IMR-90 (cell line): ENCODE results near the gene FAM168A. TPM values are rescaled to one million over a fixed set of nuclear protein-coding genes. Genes with fewer than 3 reads are reported as not detected.

Experiments
- ATAC-seq: fragments of 200-7000 bp; cut with Tn5 transposase; 2 replicates; pipeline ENCODE4 v1.9.1; 2020; ENCODE audit warnings: low read depth, mild to moderate bottlenecking, moderate library complexity
- BruUV-seq: library from RNA; stranded (reverse); fragments of 400-500 nt; replicated peaks from 2 replicates; lab custom pipeline; 2021; lab: Mats Ljungman, UMichigan
- CTCF ChIA-PET: fragments of 300-600 bp; formaldehyde crosslinking; extraction: SDS; loops from one replicate; lab custom pipeline; 2021; ENCODE audit warnings: antibody characterized with exemption; lab: Yijun Ruan, JAX
- POLR2A ChIA-PET: fragments of 300-600 bp; sonication (Branson Sonifier 250); formaldehyde crosslinking; loops from one replicate; lab custom pipeline; 2022; ENCODE audit warnings: antibody characterized with exemption; ENCODE audit not compliant: unreplicated experiment; lab: Charles Lee
- DNase-seq: peaks from one replicate; pipeline ENCODE4 v3.0.0; 2013
- H2AFZ ChIP-seq: replicated peaks from 2 replicates; pipeline ENCODE3; 2013; ENCODE audit warnings: low read length, mild to moderate bottlenecking; ENCODE audit not compliant: poor library complexity
- H2AK5ac ChIP-seq: 2 replicates; pipeline ENCODE4 v1.6.1; 2013; ENCODE audit warnings: low read depth, low read length, inconsistent platforms
- H2AK9ac ChIP-seq: replicated peaks from 2 replicates; pipeline ENCODE3; 2013; ENCODE audit warnings: mild to moderate bottlenecking, low read depth, low read length, moderate library complexity; ENCODE audit not compliant: poor library complexity
- H2BK120ac ChIP-seq: 2 replicates; pipeline ENCODE4 v1.6.1; 2013; ENCODE audit warnings: low read depth, low read length, inconsistent platforms
- H2BK15ac ChIP-seq: 3 replicates; pipeline ENCODE4 v1.6.1; 2013; ENCODE audit warnings: low read depth, low read length, inconsistent platforms
- H2BK20ac ChIP-seq: 2 replicates; pipeline ENCODE4 v1.6.1; 2013; ENCODE audit warnings: low read depth, mild to moderate bottlenecking, inconsistent platforms, low read length, moderate library complexity
- H2BK5ac ChIP-seq: 2 replicates; pipeline ENCODE4 v1.6.1; 2013; ENCODE audit warnings: mild to moderate bottlenecking, low read depth, low read length, inconsistent platforms; ENCODE audit not compliant: poor library complexity, severe bottlenecking
- H3K14ac ChIP-seq: replicated peaks from 2 replicates; pipeline ENCODE4 v1.6.1; 2013; ENCODE audit warnings: low read depth, low read length, inconsistent platforms
- H3K18ac ChIP-seq: 2 replicates; pipeline ENCODE4 v1.6.1; 2013; ENCODE audit warnings: low read depth, low read length, control low read depth
- H3K23ac ChIP-seq: 2 replicates; pipeline ENCODE4 v1.6.1; 2013; ENCODE audit warnings: low read depth, low read length, inconsistent platforms
- H3K27ac ChIP-seq: 2 replicates; pipeline ENCODE4 v1.5.1; 2013; ENCODE audit warnings: mild to moderate bottlenecking, control low read depth, low read length; ENCODE audit not compliant: insufficient read depth
- H3K27me3 ChIP-seq: 2 replicates; pipeline ENCODE4 v1.6.1; 2013; ENCODE audit warnings: low read length; ENCODE audit not compliant: control insufficient read depth, insufficient read depth
- H3K36me3 ChIP-seq: 2 replicates; pipeline ENCODE4 v1.6.1; 2013; ENCODE audit warnings: low read length, mixed read lengths; ENCODE audit not compliant: control insufficient read depth, insufficient read depth
- H3K4ac ChIP-seq: 2 replicates; pipeline ENCODE4 v1.6.1; 2013; ENCODE audit warnings: low read depth, low read length, inconsistent platforms
- H3K4me1 ChIP-seq: 2 replicates; pipeline ENCODE4 v1.6.1; 2013; ENCODE audit warnings: low read length, mixed read lengths; ENCODE audit not compliant: control insufficient read depth, insufficient read depth
- H3K4me2 ChIP-seq: 2 replicates; pipeline ENCODE4 v1.6.1; 2013; ENCODE audit warnings: low read depth, mild to moderate bottlenecking, control low read depth, low read length, moderate library complexity
- H3K4me3 ChIP-seq: 2 replicates; pipeline ENCODE4 v1.5.1; 2013; ENCODE audit warnings: low read depth, mild to moderate bottlenecking, control low read depth, low read length, moderate library complexity; ENCODE audit not compliant: insufficient read depth
- H3K56ac ChIP-seq: 2 replicates; pipeline ENCODE4 v1.6.1; 2013; ENCODE audit warnings: low read length, inconsistent platforms; ENCODE audit not compliant: insufficient read depth; ENCODE audit errors: extremely low read depth
- H3K79me1 ChIP-seq, 2 experiments: 2 replicates each; pipeline ENCODE4 v1.6.1; 2013; ENCODE audit warnings: low read length in 2 of 2, inconsistent platforms in 1 of 2, low read depth in 1 of 2
- H3K9ac ChIP-seq: 2 replicates; pipeline ENCODE4 v1.6.1; 2013; ENCODE audit warnings: low read depth, low read length, control low read depth
- H3K9me1 ChIP-seq: 2 replicates; pipeline ENCODE4 v1.6.1; 2013; ENCODE audit warnings: low read length, inconsistent platforms; ENCODE audit not compliant: insufficient read depth
- H3K9me3 ChIP-seq: 2 replicates; pipeline ENCODE4 v1.6.1; 2013; ENCODE audit warnings: low read length; ENCODE audit not compliant: control insufficient read depth, insufficient read depth
- H4K20me1 ChIP-seq: 2 replicates; pipeline ENCODE4 v1.6.1; 2013; ENCODE audit warnings: low read length, inconsistent platforms; ENCODE audit not compliant: insufficient read depth
- H4K5ac ChIP-seq: 2 replicates; pipeline ENCODE4 v1.6.1; 2013; ENCODE audit warnings: mild to moderate bottlenecking, low read depth, low read length, control low read depth
- H4K8ac ChIP-seq, 2 experiments: 2 replicates each; pipeline ENCODE4 v1.6.1; 2013; ENCODE audit warnings: low read depth in 2 of 2, low read length in 2 of 2, control low read depth in 1 of 2, inconsistent platforms in 1 of 2
- H4K91ac ChIP-seq: 2 replicates; pipeline ENCODE4 v1.6.1; 2013; ENCODE audit warnings: low read depth, low read length, inconsistent platforms; ENCODE audit not compliant: insufficient read depth
- CEBPB ChIP-seq: IDR thresholded peaks from 2 replicates; pipeline ENCODE4 v1.6.1; 2012; ENCODE audit warnings: low read depth, low read length, improper control_type of control experiment
- FOS ChIP-seq: fragments of 150-350 bp; IDR thresholded peaks from 2 replicates; pipeline ENCODE4 v1.6.1; 2016; ENCODE audit warnings: low read depth, low read length
- MAFK ChIP-seq: IDR thresholded peaks from 2 replicates; pipeline ENCODE4 v1.6.1; 2012; ENCODE audit warnings: low read depth, low read length, improper control_type of control experiment
- MAZ ChIP-seq: IDR thresholded peaks from 2 replicates; pipeline ENCODE4 v1.6.1; 2012; ENCODE audit warnings: low read depth, mild to moderate bottlenecking, low read length, improper control_type of control experiment, moderate library complexity, borderline replicate concordance
- POLR2A ChIP-seq: IDR thresholded peaks from 2 replicates; pipeline ENCODE4 v1.6.1; 2012; ENCODE audit warnings: mild to moderate bottlenecking, low read depth, low read length
- WGBS, 2 experiments: methylation state at CpG; one replicate each; pipeline versions ENCODE4 v1.1.5 to v1.1.7; 2013; ENCODE audit warnings: missing lambda C conversion rate in 2 of 2; ENCODE audit not compliant: insufficient read length in 1 of 2; ENCODE audit errors: extremely low coverage in 2 of 2; 5-methylcytosine and 5-hydroxymethylcytosine counted together
- dilution Hi-C: fragments of 300-500 bp; cut with HindIII; formaldehyde crosslinking; loops from one replicate; pipeline ENCODE4 v1.14.3; 2018; ENCODE audit warnings: low sequenced_read_pairs; ENCODE audit not compliant: unreplicated experiment
- in situ Hi-C: fragments of 300-500 bp; cut with MboI; formaldehyde crosslinking; loops from 3 replicates; pipeline ENCODE4 v1.14.3; 2019; ENCODE audit warnings: low sequenced_read_pairs, inconsistent platforms, mixed read lengths
- intact Hi-C: fragments of 100-400 bp; cut with micrococcal nuclease; formaldehyde crosslinking; loops from 2 replicates; pipeline ENCODE4 v1.10.0; 2022
- polyA plus RNA-seq, 3 experiments: library from polyadenylated mRNA; depleted of rRNA; stranded (reverse); fragments of >200 nt; gene quantifications; 2 replicates each; pipeline ENCODE4 v1.2.3, GENCODE V29; 2012; ENCODE audit warnings: low replicate concordance in 1 of 3
- total RNA-seq: library from RNA; depleted of rRNA; stranded (reverse); fragments of >200 nt; gene quantifications from 2 replicates; pipeline ENCODE4 v1.2.3, GENCODE V29; 2012

FAM168A gene
- total and polyA plus RNA-seq, 2 of the 4 experiments (the other 2 are of a cell fraction), result 13.1 to 22.8 TPM

GRCh38 chr11:73425108-73425507 lies 172.8 kb downstream of the FAM168A start:
- ChIA-PET POLR2A (no interaction called here), CTCF (interaction anchor here (0.5 to 1.0 kb wide), 2 partner anchors 10 to 189 kb away, joined by 3 to 5 read pairs; no protein-coding TSS in a partner anchor)
- TF ChIP-seq MAFK (no peak), MAZ (no peak), POLR2A (no peak), FOS (no peak), CEBPB (no peak)
- H3K9ac ChIP-seq, result no peak overlapping the region
- in situ Hi-C loops, result no loop called here
- H2AK9ac ChIP-seq, result no peak overlapping the region
- BruUV-seq, result no TSS peak
- peaks cover 13% of the 10 kb centered on the region for H3K4me1 ChIP-seq
- peaks cover 4 to 32% of the 10 kb centered on the region in 2 experiments; a peak in 2 of 4 replicates for H3K79me1 ChIP-seq
- H2AK5ac ChIP-seq, result no peak overlapping the region
- intact Hi-C loops, result no loop called here
- H3K14ac ChIP-seq, result no peak overlapping the region
- DNase-seq (no peak), ATAC-seq (no peak)
- no peak overlapping the region for H3K4me3 ChIP-seq
- no peak overlapping the region for H3K4ac ChIP-seq
- H4K20me1 ChIP-seq, result no peaks in the 10 kb centered on the region; the same call in 1 of the 2 replicates
- H3K36me3 ChIP-seq, result no peaks in the 10 kb centered on the region
- no peak overlapping the region for H4K8ac ChIP-seq
- no peak overlapping the region for H3K56ac ChIP-seq
- no peak overlapping the region for H3K27ac ChIP-seq
- dilution Hi-C loops, result no loop called here
- H3K27me3 ChIP-seq, result no peaks in the 10 kb centered on the region
- H2BK5ac ChIP-seq, result no peak overlapping the region
- H3K23ac ChIP-seq, result 0 out of 2 replicates have a peak overlapping the region, but pooled peaks have one; percentile 17
- no peak overlapping the region for H4K91ac ChIP-seq
- no peak overlapping the region for H2BK15ac ChIP-seq
- H2AFZ ChIP-seq, result no peak overlapping the region
- H2BK20ac ChIP-seq, result no peak overlapping the region
- H4K5ac ChIP-seq, result no peak overlapping the region
- H3K18ac ChIP-seq, result no peak overlapping the region
- WGBS, 2 experiments, result no CpG with 5 or more reads among the region's 1 CpG
- peaks cover 12% of the 10 kb centered on the region for H3K9me1 ChIP-seq
- H2BK120ac ChIP-seq, result no peak overlapping the region
- H3K9me3 ChIP-seq, result no peaks in the 10 kb centered on the region
- no peak overlapping the region for H3K4me2 ChIP-seq
